Fibroblast of villous mesenchyme (primary cell): ENCODE measurements around the gene INO80D. TPM values are rescaled to one million over a fixed set of nuclear protein-coding genes. Genes with fewer than 3 reads are reported as not detected.

ENCODE experiments used
- DNase-seq: peaks from one replicate; pipeline ENCODE4 v3.0.0-alpha.2; 2010; ENCODE audit warnings: low read depth
- H3K4me3 ChIP-seq: 2 replicates; pipeline ENCODE4 v1.5.1; 2011; ENCODE audit warnings: low read depth, mild to moderate bottlenecking, low read length
- total RNA-seq: library from RNA; depleted of rRNA; stranded (reverse); fragments of >200 nt; gene quantifications from 2 replicates; pipeline ENCODE4 v1.2.3, GENCODE V29; 2012
- TF ChIP-seq, protein P1 (sequence below): IDR thresholded peaks from 2 replicates; pipeline ENCODE4 v1.5.1; 2012; ENCODE audit warnings: low read depth, mild to moderate bottlenecking, low read length; ENCODE audit not compliant: insufficient read depth

Gene INO80D
- total RNA-seq, 1 donor, result 10.4 TPM

DNA sequence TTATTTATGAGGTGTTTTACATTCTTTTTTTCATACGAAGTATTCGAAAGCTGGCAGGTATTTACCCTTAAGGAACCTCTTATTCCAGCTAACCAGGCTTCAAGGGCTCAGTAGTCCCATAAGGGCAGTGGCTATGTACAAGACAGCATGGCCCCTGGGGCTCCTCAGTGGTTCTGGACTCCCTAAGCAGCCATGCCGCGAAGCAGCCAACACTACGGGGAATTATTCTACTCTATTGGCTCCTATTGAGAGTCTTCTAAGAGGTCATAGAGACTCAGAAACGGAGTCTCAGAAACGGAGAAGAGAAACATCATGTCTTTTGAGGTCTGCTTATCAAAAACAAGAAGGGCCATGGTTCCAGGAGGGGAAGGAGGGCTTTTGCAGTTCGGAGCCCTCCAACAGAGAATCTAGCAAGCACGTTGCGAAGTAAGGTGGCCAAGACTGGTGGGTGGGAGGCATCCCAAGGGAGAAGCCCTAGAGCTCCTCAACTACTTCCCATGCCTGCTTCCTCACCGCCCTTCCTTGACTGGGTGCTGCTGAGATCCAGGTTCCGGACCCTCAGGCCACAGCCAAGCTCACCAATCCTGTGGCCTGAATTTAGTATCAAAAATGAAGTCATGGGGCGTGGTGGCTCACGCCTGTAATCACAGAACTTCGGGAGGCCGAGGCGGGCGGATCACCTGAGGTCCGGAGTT lies 109.7 kb downstream of the INO80D start:
- TF ChIP-seq, protein P1, sequence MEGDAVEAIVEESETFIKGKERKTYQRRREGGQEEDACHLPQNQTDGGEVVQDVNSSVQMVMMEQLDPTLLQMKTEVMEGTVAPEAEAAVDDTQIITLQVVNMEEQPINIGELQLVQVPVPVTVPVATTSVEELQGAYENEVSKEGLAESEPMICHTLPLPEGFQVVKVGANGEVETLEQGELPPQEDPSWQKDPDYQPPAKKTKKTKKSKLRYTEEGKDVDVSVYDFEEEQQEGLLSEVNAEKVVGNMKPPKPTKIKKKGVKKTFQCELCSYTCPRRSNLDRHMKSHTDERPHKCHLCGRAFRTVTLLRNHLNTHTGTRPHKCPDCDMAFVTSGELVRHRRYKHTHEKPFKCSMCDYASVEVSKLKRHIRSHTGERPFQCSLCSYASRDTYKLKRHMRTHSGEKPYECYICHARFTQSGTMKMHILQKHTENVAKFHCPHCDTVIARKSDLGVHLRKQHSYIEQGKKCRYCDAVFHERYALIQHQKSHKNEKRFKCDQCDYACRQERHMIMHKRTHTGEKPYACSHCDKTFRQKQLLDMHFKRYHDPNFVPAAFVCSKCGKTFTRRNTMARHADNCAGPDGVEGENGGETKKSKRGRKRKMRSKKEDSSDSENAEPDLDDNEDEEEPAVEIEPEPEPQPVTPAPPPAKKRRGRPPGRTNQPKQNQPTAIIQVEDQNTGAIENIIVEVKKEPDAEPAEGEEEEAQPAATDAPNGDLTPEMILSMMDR, result no peak
- DNase-seq, result no peak
- no peak overlapping the region for H3K4me3 ChIP-seq

DNA sequence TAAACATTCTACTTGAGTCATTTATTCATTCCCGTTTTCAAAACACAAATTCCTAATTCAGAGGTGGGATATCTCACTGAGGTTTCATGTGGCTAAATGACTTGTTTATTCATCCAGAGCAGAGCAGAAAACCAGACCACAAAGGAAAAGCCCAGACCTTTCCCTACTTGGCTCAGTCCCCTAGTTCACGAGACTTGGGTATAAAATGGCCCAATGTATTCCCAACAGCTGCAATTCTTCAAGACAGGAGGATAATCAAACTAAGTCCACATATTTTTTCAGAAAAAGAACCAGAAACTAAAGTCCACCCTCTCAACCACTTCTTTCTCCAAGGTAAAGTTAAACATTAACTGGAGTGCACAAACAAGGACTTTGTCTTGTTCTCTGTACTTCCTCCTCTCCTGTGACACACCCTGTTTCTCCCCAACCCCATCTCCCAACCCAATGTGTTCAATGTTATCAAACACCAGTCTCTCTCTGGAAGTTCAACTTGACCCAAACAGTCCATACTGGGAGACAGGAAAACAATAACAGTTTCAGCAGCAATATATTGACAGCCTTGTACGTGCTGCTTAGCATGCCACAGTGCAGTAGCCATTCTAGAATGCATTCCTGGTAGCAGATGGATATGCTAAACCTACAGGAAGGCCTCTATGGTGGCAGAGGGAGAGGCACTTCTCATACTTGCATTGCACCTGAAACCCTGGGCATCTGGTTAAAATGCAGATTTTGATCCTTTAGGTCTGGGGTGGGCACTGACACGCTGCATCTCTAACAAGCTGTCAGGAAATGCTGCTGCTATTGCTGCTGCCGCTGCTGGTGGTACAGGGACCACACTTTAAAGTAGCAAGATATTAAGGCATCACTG lies 110.7 kb downstream of the INO80D start:
- TF ChIP-seq, protein P1, result no peak
- DNase-seq, result peak; percentile 34
- H3K4me3 ChIP-seq, result no peak overlapping the region

DNA sequence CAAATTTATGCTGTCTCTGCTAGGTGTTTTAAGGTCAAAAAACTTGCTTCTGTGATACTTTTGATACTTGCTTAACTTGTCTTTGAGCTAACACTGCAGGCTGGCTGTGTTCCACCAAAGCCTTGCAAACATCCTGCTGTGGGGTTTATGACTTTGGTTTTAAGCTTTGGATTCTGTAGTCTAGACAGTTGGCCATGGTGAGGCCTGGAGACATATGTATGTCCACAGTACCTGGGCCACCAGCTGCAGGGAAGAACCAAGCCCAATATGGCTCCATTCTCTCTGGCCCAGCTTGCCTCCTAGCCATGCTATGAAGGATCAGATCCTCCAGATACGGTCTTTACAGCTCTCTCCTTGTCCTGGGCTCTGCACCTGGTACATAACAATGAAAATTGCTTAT lies 113.9 kb downstream of the INO80D start:
- no peak for DNase-seq
- no peak overlapping the region for H3K4me3 ChIP-seq
- TF ChIP-seq, protein P1, result no peak

DNA sequence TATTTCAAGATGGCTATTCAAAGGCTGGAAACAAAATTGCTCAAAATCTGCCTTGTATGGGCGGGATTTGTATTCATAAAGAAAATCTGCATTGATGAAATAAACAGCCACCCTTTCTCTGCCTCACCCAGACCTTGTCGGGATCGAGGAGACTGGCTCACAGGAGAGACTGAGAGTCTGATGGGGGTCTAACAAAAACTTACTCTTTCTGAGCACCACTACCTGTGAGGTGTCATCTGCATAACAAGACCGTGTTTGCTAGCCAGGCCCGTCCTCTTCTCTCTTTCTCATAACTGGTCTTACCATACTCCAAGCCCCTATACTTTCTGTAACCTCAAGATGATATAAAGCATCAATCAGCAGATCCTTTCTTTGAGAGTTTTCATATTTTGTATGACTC lies 115.6 kb downstream of the INO80D start:
- DNase-seq, result no peak
- no peak overlapping the region for H3K4me3 ChIP-seq
- TF ChIP-seq, protein P1, result no peak

DNA sequence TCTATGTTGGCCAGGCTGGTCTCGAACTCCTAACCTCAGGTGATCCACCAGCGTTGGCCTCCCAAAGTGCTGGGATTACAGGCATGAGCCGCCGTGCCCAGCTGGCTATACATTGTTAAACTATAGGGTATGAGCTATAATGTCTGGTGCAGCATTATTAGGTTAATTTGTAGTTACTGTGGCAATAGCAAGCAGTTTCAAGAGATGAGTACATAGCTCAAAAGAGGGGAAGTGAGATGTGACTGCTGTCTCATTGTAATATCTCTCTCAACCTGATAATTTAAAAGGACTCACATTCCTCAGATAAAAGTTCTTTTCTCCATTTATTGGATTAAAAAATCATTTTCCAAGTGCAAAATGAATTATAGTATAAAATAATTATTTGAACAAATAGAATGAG lies 116.4 kb downstream of the INO80D start:
- H3K4me3 ChIP-seq, result no peak overlapping the region
- TF ChIP-seq, protein P1, result no peak
- no peak for DNase-seq

DNA sequence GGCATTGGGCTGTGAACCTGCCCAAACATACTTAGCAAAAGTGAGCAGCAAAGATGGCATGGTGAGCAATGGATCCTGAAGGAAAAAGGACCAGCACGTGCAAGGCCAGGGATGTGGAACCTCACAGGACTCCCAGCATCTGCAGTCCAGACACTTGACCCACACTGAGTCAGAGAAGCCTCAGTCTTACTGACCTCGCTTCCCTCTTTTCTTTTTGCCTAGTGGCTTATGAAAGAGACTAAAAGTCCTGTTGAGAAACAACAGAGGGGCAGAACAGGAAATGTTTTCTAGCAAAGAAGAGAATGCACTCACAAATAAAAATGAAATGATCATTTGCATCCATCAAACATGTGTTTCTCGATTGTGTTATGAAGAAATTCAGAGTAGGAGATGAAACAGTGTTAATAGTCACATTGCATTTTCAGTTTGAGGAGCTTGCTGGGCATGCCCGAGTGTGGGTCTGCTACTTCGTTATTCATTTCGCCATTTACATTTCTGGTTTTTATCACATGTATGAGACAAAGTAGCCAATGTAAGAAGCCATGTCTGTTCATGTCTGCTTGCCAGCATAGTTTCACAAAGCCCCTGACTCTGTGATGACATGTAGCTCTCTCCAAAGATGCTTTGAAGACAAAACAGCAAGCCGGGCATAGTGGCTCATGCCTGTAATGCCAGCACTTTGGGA lies 118.4 kb downstream of the INO80D start:
- H3K4me3 ChIP-seq, result no peak overlapping the region
- TF ChIP-seq, protein P1, result no peak
- peak; percentile 23 for DNase-seq
